MM.1S (cell line): Measurements from ENCODE around the gene FXYD2.

Experiments used
- DNase-seq: peaks from one replicate; pipeline ENCODE4 v3.0.0-alpha.2; 2015
- H2AFZ ChIP-seq: fragments of 300-600 bp; sonication (generic); 2 replicates; pipeline ENCODE4 v1.6.0; 2016; ENCODE audit warnings: antibody characterized with exemption, low read length
- H3F3A ChIP-seq: fragments of 300-600 bp; sonication (generic); 2 replicates; pipeline ENCODE4 v1.6.1; 2016; ENCODE audit warnings: mild to moderate bottlenecking, antibody characterized with exemption, low read length, moderate library complexity, mixed read lengths; ENCODE audit not compliant: insufficient read depth
- H3K27ac ChIP-seq: fragments of 300-600 bp; sonication (generic); 2 replicates; pipeline ENCODE4 v1.5.1; 2016; ENCODE audit warnings: mild to moderate bottlenecking, low read length
- H3K27me3 ChIP-seq: fragments of 300-600 bp; sonication (generic); replicated peaks from 2 replicates; pipeline ENCODE4 v1.6.0; 2016; ENCODE audit warnings: low read length; ENCODE audit not compliant: insufficient read depth
- H3K36me3 ChIP-seq: fragments of 300-600 bp; sonication (generic); replicated peaks from 2 replicates; pipeline ENCODE4 v1.6.1; 2016; ENCODE audit warnings: mild to moderate bottlenecking, low read length, mixed read lengths; ENCODE audit not compliant: insufficient read depth
- H3K4me1 ChIP-seq: fragments of 300-600 bp; sonication (generic); 2 replicates; pipeline ENCODE4 v1.6.1; 2016; ENCODE audit warnings: low read length, mixed read lengths
- H3K4me2 ChIP-seq: fragments of 300-600 bp; sonication (generic); 2 replicates; pipeline ENCODE4 v1.6.0; 2016; ENCODE audit warnings: low read depth, low read length
- H3K4me3 ChIP-seq: fragments of 300-600 bp; sonication (generic); 2 replicates; pipeline ENCODE4 v1.5.1; 2016; ENCODE audit warnings: low read length, mixed read lengths
- H3K79me2 ChIP-seq: fragments of 300-600 bp; sonication (generic); 2 replicates; pipeline ENCODE4 v1.6.1; 2016; ENCODE audit warnings: mixed run types, low read length, mixed read lengths
- H3K9ac ChIP-seq: fragments of 300-600 bp; sonication (generic); 2 replicates; pipeline ENCODE4 v1.6.1; 2016; ENCODE audit warnings: low read length, mixed read lengths
- H3K9me2 ChIP-seq: fragments of 300-600 bp; sonication (generic); replicated peaks from 2 replicates; pipeline ENCODE4 v1.6.1; 2016; ENCODE audit warnings: mild to moderate bottlenecking, low read length, mixed read lengths; ENCODE audit not compliant: insufficient read depth
- H3K9me3 ChIP-seq: fragments of 300-600 bp; sonication (generic); replicated peaks from 2 replicates; pipeline ENCODE4 v1.6.1; 2016; ENCODE audit warnings: mild to moderate bottlenecking, low read length, mixed read lengths; ENCODE audit not compliant: insufficient read depth
- H4K20me1 ChIP-seq: fragments of 300-600 bp; sonication (generic); 2 replicates; pipeline ENCODE4 v1.6.1; 2016; ENCODE audit warnings: mild to moderate bottlenecking, low read length, moderate library complexity, mixed read lengths; ENCODE audit not compliant: insufficient read depth
- EZH2 ChIP-seq: fragments of 300-600 bp; sonication (generic); optimal IDR thresholded peaks from 2 replicates; pipeline ENCODE3; 2017; ENCODE audit warnings: low read depth, mild to moderate bottlenecking, antibody characterized with exemption, low read length, mixed read lengths
- EZH2phosphoT487 ChIP-seq: fragments of 300-600 bp; sonication (generic); IDR thresholded peaks from 2 replicates; pipeline ENCODE4 v1.6.1; 2018; ENCODE audit warnings: antibody characterized with exemption, low read length
- TF ChIP-seq, protein P1 (sequence below): fragments of 300-600 bp; sonication (generic); IDR thresholded peaks from 2 replicates; pipeline ENCODE4 v1.5.1; 2016; ENCODE audit warnings: antibody characterized with exemption, low read length, mixed read lengths

The FXYD2 gene

DNA sequence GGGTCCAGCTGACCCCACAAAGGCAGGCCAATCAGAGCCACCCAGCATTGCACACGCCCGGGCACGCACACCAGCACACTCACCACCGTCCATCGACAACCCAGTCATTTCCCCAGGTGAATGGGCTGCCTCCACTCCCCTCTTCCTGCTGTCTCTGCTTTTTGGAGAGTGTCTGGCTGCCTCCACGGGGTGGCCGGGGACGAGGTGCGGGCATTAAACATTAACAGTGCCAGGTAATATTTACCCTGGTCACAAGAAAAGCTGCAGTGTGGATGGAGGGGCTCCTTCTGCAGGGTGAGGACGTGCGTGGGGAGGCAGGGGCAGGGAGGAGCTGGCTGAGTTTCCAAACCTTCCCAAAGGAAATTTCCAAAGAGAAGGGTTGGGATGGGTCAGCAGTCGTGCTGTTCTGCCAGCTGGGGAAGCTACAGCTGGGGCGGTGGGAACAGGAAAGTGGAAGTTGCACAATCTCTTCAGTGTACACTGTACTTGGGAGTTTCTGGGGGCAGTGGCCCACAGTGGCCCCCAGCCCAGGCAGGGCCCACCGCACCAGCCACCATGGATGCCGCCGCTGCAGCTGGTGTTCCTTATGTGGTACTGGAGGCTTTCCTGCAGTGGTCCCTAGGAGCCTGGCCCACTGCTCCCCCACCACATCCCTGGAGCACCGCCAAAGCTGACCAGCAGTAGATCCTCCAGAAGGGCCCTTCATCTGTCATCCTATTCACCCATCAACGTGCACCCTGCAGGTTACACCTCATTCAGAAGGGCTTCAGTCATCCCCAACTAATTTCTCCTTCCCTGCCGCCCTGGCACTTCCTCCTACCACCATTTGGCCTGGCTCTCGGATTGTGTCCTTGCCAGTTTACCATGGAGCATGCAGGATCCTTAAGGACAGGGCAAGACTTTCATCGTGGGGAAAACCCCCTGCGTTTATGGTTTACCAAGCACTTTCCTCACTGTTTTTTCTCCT is at the start of gene FXYD2:
TSS of gene FXYD2 (minus strand) at position 174 of the 967 bp plus-strand sequence. CDS start at position 108, 66 bp downstream.
- no peak within 1 kb of the TSS for H2AFZ ChIP-seq
- TF ChIP-seq EZH2phosphoT487 = no peak
- no peak for TF ChIP-seq EZH2
- TF ChIP-seq, protein P1, sequence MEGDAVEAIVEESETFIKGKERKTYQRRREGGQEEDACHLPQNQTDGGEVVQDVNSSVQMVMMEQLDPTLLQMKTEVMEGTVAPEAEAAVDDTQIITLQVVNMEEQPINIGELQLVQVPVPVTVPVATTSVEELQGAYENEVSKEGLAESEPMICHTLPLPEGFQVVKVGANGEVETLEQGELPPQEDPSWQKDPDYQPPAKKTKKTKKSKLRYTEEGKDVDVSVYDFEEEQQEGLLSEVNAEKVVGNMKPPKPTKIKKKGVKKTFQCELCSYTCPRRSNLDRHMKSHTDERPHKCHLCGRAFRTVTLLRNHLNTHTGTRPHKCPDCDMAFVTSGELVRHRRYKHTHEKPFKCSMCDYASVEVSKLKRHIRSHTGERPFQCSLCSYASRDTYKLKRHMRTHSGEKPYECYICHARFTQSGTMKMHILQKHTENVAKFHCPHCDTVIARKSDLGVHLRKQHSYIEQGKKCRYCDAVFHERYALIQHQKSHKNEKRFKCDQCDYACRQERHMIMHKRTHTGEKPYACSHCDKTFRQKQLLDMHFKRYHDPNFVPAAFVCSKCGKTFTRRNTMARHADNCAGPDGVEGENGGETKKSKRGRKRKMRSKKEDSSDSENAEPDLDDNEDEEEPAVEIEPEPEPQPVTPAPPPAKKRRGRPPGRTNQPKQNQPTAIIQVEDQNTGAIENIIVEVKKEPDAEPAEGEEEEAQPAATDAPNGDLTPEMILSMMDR = no peak
- H3K4me1 ChIP-seq = no peaks in the 10 kb centered on the region
- no peak for DNase-seq
- H3K4me2 ChIP-seq = no peak within 1 kb of the TSS
- H3K36me3 ChIP-seq = no peaks in the 10 kb centered on the region
- H3K27me3 ChIP-seq = peaks cover 60% of the 10 kb centered on the region
- H3F3A ChIP-seq = no peaks in the 10 kb centered on the region
- H3K27ac ChIP-seq = no peak within 1 kb of the TSS
- no peaks in the 10 kb centered on the region for H3K9me3 ChIP-seq
- H3K79me2 ChIP-seq = no peaks in the 10 kb centered on the region
- no peaks in the 10 kb centered on the region for H4K20me1 ChIP-seq
- H3K9ac ChIP-seq = no peak within 1 kb of the TSS
- no peaks in the 10 kb centered on the region for H3K9me2 ChIP-seq
- no peak within 1 kb of the TSS for H3K4me3 ChIP-seq

DNA sequence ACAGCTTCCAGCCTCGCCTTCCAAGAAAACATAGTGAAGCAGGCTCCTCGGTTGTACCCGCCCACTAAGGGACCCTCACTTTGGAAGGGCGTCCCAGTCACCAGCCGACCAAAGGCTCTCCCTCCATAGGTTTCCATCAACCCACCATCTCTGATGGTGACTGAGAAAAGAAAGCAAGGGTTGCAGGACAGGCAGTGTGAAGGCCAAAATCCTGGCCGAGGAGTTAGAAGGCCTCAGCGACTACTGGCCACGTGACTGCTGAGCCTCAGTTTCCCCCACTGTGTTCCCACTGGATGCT is 49.2 kb upstream of the FXYD2 start:
- Histone ChIP-seq H3K27ac (no peak overlapping the region), H3K9me2 (no peaks in the 10 kb centered on the region), H3K27me3 (peaks cover 78% of the 10 kb centered on the region), H3K79me2 (no peaks in the 10 kb centered on the region), H3K36me3 (no peaks in the 10 kb centered on the region), H3K4me1 (peaks cover 7% of the 10 kb centered on the region; the same call in 1 of the 2 replicates), H3K4me3 (no peak overlapping the region), H2AFZ (no peak overlapping the region), H3F3A (no peaks in the 10 kb centered on the region), H4K20me1 (peaks cover 3% of the 10 kb centered on the region; the same call in 1 of the 2 replicates), H3K9me3 (no peaks in the 10 kb centered on the region), H3K4me2 (peak overlapping the region; percentile 45; the same call in 1 of the 2 replicates), H3K9ac (no peak overlapping the region)
- no peak for DNase-seq
- TF ChIP-seq EZH2phosphoT487 = no peak
- no peak for TF ChIP-seq EZH2
- TF ChIP-seq, protein P1 = no peak

GRCh38 chr11:117872975-117873827 is 48.7 kb upstream of the FXYD2 start:
- Histone ChIP-seq H3F3A (no peaks in the 10 kb centered on the region), H2AFZ (no peak overlapping the region), H3K9me3 (no peaks in the 10 kb centered on the region), H3K4me1 (peaks cover 7% of the 10 kb centered on the region; the same call in 1 of the 2 replicates), H3K4me3 (no peak overlapping the region), H3K27me3 (peaks cover 78% of the 10 kb centered on the region), H3K9ac (no peak overlapping the region), H4K20me1 (peaks cover 3% of the 10 kb centered on the region; the same call in 1 of the 2 replicates), H3K4me2 (peak overlapping the region; percentile 12; the same call in 1 of the 2 replicates), H3K36me3 (no peaks in the 10 kb centered on the region), H3K9me2 (no peaks in the 10 kb centered on the region), H3K79me2 (no peaks in the 10 kb centered on the region), H3K27ac (no peak overlapping the region)
- peak; percentile 48 for DNase-seq
- TF ChIP-seq EZH2phosphoT487 = no peak
